Activated T-helper 17 cell treated with anti-CD3 and anti-CD28 coated beads, Interleukin-2, amount 50 U/mL, for 72 hours (primary cell): ENCODE data around the gene HIGD1B. TPM values are rescaled to one million over a fixed set of nuclear protein-coding genes. Genes with fewer than 3 reads are reported as not detected.

Source experiments
- ATAC-seq: fragments of 150-1000 bp; cut with Tn5 transposase; replicated peaks from 2 replicates; pipeline ENCODE4 v1.10.0; 2021; ENCODE audit warnings: mild to moderate bottlenecking, moderate library complexity
- H3K27ac Mint-ChIP-seq: one replicate; pipeline ENCODE4 v1.8.0; 2022; ENCODE audit warnings: mixed read lengths
- H3K27me3 Mint-ChIP-seq: one replicate; pipeline ENCODE4 v1.8.0; 2022; ENCODE audit warnings: mixed read lengths
- H3K36me3 Mint-ChIP-seq: one replicate; pipeline ENCODE4 v1.8.0; 2022; ENCODE audit warnings: low read depth, mild to moderate bottlenecking, mixed read lengths
- H3K4me1 Mint-ChIP-seq: one replicate; pipeline ENCODE4 v1.8.0; 2022; ENCODE audit warnings: mixed read lengths
- H3K4me3 Mint-ChIP-seq: one replicate; pipeline ENCODE4 v1.8.0; 2022; ENCODE audit warnings: mild to moderate bottlenecking, mixed read lengths
- H3K9me3 Mint-ChIP-seq: one replicate; pipeline ENCODE4 v1.8.0; 2022; ENCODE audit warnings: mixed read lengths
- total RNA-seq, 2 donors: library from RNA; stranded (reverse); gene quantifications; one replicate each; pipeline ENCODE4 v1.2.3, GENCODE V29; 2022

HIGD1B gene
- total RNA-seq, 2 donors from 2014 or later = not detected

- Mint-ChIP-seq H3K4me1 (no peaks in the 10 kb centered on the region), H3K27ac (no peak overlapping the region), H3K27me3 (no peaks in the 10 kb centered on the region), H3K36me3 (peaks cover 59% of the 10 kb centered on the region), H3K4me3 (no peak overlapping the region), H3K9me3 (no peaks in the 10 kb centered on the region)
- ATAC-seq = no peak
Measured at GRCh38 chr17:44850612-44851011, 2.9 kb downstream of the HIGD1B start.

GRCh38 chr17:44854192-44854591 lies 6.5 kb downstream of the HIGD1B start:
- Mint-ChIP-seq H3K27me3 (no peaks in the 10 kb centered on the region), H3K27ac (no peak overlapping the region), H3K9me3 (no peaks in the 10 kb centered on the region), H3K4me1 (no peaks in the 10 kb centered on the region), H3K4me3 (no peak overlapping the region), H3K36me3 (peaks cover 95% of the 10 kb centered on the region)
- ATAC-seq = no peak

GRCh38 chr17:44859701-44860100 lies 12.0 kb downstream of the HIGD1B start:
- H3K4me3 Mint-ChIP-seq = no peak overlapping the region

GRCh38 chr17:44862278-44862914 lies 14.7 kb downstream of the HIGD1B start:
- H3K9me3 Mint-ChIP-seq = no peaks in the 10 kb centered on the region
- H3K27me3 Mint-ChIP-seq = no peaks in the 10 kb centered on the region
- H3K4me1 Mint-ChIP-seq = no peaks in the 10 kb centered on the region
- H3K36me3 Mint-ChIP-seq = peaks cover 96% of the 10 kb centered on the region
- H3K27ac Mint-ChIP-seq = no peak overlapping the region
- no peak overlapping the region for H3K4me3 Mint-ChIP-seq
- ATAC-seq = no peak

More at GRCh38 chr17:44859701-44860100, 12.0 kb downstream of the HIGD1B start:
- no peak for ATAC-seq
- H3K27me3 Mint-ChIP-seq = no peaks in the 10 kb centered on the region
- no peaks in the 10 kb centered on the region for H3K4me1 Mint-ChIP-seq
- peaks cover 99% of the 10 kb centered on the region for H3K36me3 Mint-ChIP-seq
- peak overlapping the region; percentile 28 for H3K27ac Mint-ChIP-seq
- H3K9me3 Mint-ChIP-seq = no peaks in the 10 kb centered on the region

- Mint-ChIP-seq H3K36me3 (peaks cover 96% of the 10 kb centered on the region), H3K27me3 (no peaks in the 10 kb centered on the region), H3K27ac (no peak overlapping the region), H3K9me3 (no peaks in the 10 kb centered on the region), H3K4me1 (no peaks in the 10 kb centered on the region), H3K4me3 (no peak overlapping the region)
- no peak for ATAC-seq
Measured at GRCh38 chr17:44863061-44863918, 15.6 kb downstream of the HIGD1B start.

- ATAC-seq = peak; percentile 3
- Mint-ChIP-seq H3K9me3 (no peaks in the 10 kb centered on the region), H3K27ac (no peak overlapping the region), H3K36me3 (peaks cover 96% of the 10 kb centered on the region), H3K4me3 (no peak overlapping the region), H3K27me3 (no peaks in the 10 kb centered on the region), H3K4me1 (no peaks in the 10 kb centered on the region)
Measured at GRCh38 chr17:44864831-44865230, 17.1 kb downstream of the HIGD1B start.

GRCh38 chr17:44865231-44865660 lies 17.6 kb downstream of the HIGD1B start:
- peak; percentile 56 for ATAC-seq
- Mint-ChIP-seq H3K4me3 (no peak overlapping the region), H3K36me3 (peaks cover 96% of the 10 kb centered on the region), H3K4me1 (no peaks in the 10 kb centered on the region), H3K27ac (no peak overlapping the region), H3K27me3 (no peaks in the 10 kb centered on the region), H3K9me3 (no peaks in the 10 kb centered on the region)

- H3K4me1 Mint-ChIP-seq = no peaks in the 10 kb centered on the region
- H3K27ac Mint-ChIP-seq = no peak overlapping the region
- no peaks in the 10 kb centered on the region for H3K9me3 Mint-ChIP-seq
- no peak for ATAC-seq
- H3K4me3 Mint-ChIP-seq = no peak overlapping the region
- no peaks in the 10 kb centered on the region for H3K27me3 Mint-ChIP-seq
- H3K36me3 Mint-ChIP-seq = peaks cover 95% of the 10 kb centered on the region
Measured at GRCh38 chr17:44865931-44866330, 18.2 kb downstream of the HIGD1B start.

- Mint-ChIP-seq H3K36me3 (peaks cover 95% of the 10 kb centered on the region), H3K4me3 (no peak overlapping the region), H3K9me3 (no peaks in the 10 kb centered on the region), H3K27ac (no peak overlapping the region), H3K4me1 (no peaks in the 10 kb centered on the region), H3K27me3 (no peaks in the 10 kb centered on the region)
- ATAC-seq = no peak
Measured at GRCh38 chr17:44867841-44868240, 20.2 kb downstream of the HIGD1B start.

- Mint-ChIP-seq H3K27ac (no peak overlapping the region), H3K4me1 (no peaks in the 10 kb centered on the region), H3K36me3 (peaks cover 67% of the 10 kb centered on the region), H3K9me3 (no peaks in the 10 kb centered on the region), H3K4me3 (no peak overlapping the region), H3K27me3 (no peaks in the 10 kb centered on the region)
- no peak for ATAC-seq
Measured at GRCh38 chr17:44871556-44871955, 23.9 kb downstream of the HIGD1B start.

GRCh38 chr17:44872131-44872768 lies 24.6 kb downstream of the HIGD1B start:
- no peaks in the 10 kb centered on the region for H3K4me1 Mint-ChIP-seq
- H3K27me3 Mint-ChIP-seq = no peaks in the 10 kb centered on the region
- H3K9me3 Mint-ChIP-seq = no peaks in the 10 kb centered on the region
- ATAC-seq = no peak
- H3K4me3 Mint-ChIP-seq = no peak overlapping the region
- peaks cover 61% of the 10 kb centered on the region for H3K36me3 Mint-ChIP-seq
- H3K27ac Mint-ChIP-seq = no peak overlapping the region

GRCh38 chr17:44875761-44876160 lies 28.1 kb downstream of the HIGD1B start:
- Mint-ChIP-seq H3K36me3 (peaks cover 26% of the 10 kb centered on the region), H3K27ac (no peak overlapping the region), H3K4me3 (no peak overlapping the region), H3K27me3 (no peaks in the 10 kb centered on the region), H3K9me3 (no peaks in the 10 kb centered on the region), H3K4me1 (no peaks in the 10 kb centered on the region)
- no peak for ATAC-seq

GRCh38 chr17:44877121-44877520 lies 29.4 kb downstream of the HIGD1B start:
- Mint-ChIP-seq H3K36me3 (peaks cover 14% of the 10 kb centered on the region), H3K4me3 (no peak overlapping the region), H3K27ac (no peak overlapping the region), H3K4me1 (no peaks in the 10 kb centered on the region), H3K9me3 (no peaks in the 10 kb centered on the region), H3K27me3 (no peaks in the 10 kb centered on the region)
- no peak for ATAC-seq

- H3K27ac Mint-ChIP-seq = no peak overlapping the region
- H3K27me3 Mint-ChIP-seq = no peaks in the 10 kb centered on the region
- ATAC-seq = no peak
- H3K9me3 Mint-ChIP-seq = no peaks in the 10 kb centered on the region
- no peaks in the 10 kb centered on the region for H3K36me3 Mint-ChIP-seq
- H3K4me1 Mint-ChIP-seq = no peaks in the 10 kb centered on the region
- H3K4me3 Mint-ChIP-seq = no peak overlapping the region
Measured at GRCh38 chr17:44878627-44879221, 31.0 kb downstream of the HIGD1B start.
